ENCODE results near the gene CPE. TPM values are rescaled to one million over a fixed set of nuclear protein-coding genes. Genes with fewer than 3 reads are reported as not detected.

The CPE gene
- total RNA-seq, 4 donors from 2014 or later = 22.3 to 33.5 (median 30.9) TPM

GRCh38 chr4:165464376-165464775 lies 85.6 kb downstream of the CPE start:
- Histone ChIP-seq H3K4me1 (peaks cover 5% of the 10 kb centered on the region), H3K27me3 (no peaks in the 10 kb centered on the region), H3K9me3 (no peaks in the 10 kb centered on the region), H3K4me3 (no peak overlapping the region), H3K36me3 (no peaks in the 10 kb centered on the region), H3K27ac (no peak overlapping the region)
- TF ChIP-seq POLR2A (IDR thresholded peaks at IDR 0.05) (no peak), CTCF (IDR thresholded peaks at IDR 0.05) (no peak), POLR2AphosphoS5 (IDR thresholded peaks at IDR 0.05) (no peak), EP300 (IDR thresholded peaks at IDR 0.05) (no peak)
- WGBS = 73% methylated on average over 7 of the region's 7 CpGs
- DNase-seq (ENCODE audit: low spot score in 2 of 2) = no peak

DNA sequence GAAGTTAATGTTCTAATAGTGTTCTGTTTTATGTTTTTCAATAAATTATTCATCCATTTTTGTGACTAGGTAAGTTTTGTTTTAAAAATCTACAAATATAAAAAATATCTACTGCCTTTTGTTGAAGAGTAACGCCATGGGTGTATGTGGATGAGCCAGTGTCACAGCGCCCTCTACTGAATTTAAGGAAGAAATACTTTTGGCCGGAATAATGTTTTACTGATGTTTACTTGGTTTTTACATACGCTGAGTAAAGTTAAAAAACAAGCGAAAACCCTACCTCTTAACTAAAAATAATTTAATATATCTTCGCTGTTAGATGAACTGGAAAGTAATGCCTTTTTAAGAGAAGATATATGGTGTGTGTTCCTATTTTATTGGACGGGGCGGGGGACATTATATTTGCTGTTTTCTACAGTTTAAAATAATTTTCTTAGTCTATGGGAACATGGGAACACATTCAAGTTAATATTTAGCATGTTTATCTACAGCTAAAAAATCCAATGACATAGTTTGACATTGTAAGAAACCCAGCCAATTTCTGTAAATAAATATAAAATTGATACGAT lies 86.1 kb downstream of the CPE start:
- H3K36me3 ChIP-seq = no peaks in the 10 kb centered on the region
- H3K4me3 ChIP-seq = no peak overlapping the region
- TF ChIP-seq POLR2A (IDR thresholded peaks at IDR 0.05) = no peak
- peak; percentile 47 to 66 for TF ChIP-seq CTCF (IDR thresholded peaks at IDR 0.05)
- TF ChIP-seq EP300 (IDR thresholded peaks at IDR 0.05) = no peak
- no peak for TF ChIP-seq POLR2AphosphoS5 (IDR thresholded peaks at IDR 0.05)
- no peaks in the 10 kb centered on the region for H3K27me3 ChIP-seq
- no peak overlapping the region for H3K27ac ChIP-seq
- no peak for DNase-seq (ENCODE audit: low spot score in 2 of 2)
- WGBS = 28% methylated on average over 9 of the region's 9 CpGs
- H3K4me1 ChIP-seq = peaks cover 5% of the 10 kb centered on the region
- no peaks in the 10 kb centered on the region for H3K9me3 ChIP-seq

GRCh38 chr4:165470009-165470408 lies 91.2 kb downstream of the CPE start:
- no peak for TF ChIP-seq POLR2A (IDR thresholded peaks at IDR 0.05)
- no peak for TF ChIP-seq EP300 (IDR thresholded peaks at IDR 0.05)
- no peak for TF ChIP-seq POLR2AphosphoS5 (IDR thresholded peaks at IDR 0.05)
- H3K9me3 ChIP-seq = peaks cover 3% of the 10 kb centered on the region
- no peaks in the 10 kb centered on the region for H3K27me3 ChIP-seq
- 85% methylated on average over 2 of the region's 2 CpGs for WGBS
- no peak overlapping the region for H3K4me3 ChIP-seq
- H3K36me3 ChIP-seq = no peaks in the 10 kb centered on the region
- H3K27ac ChIP-seq = no peak overlapping the region
- no peaks in the 10 kb centered on the region for H3K4me1 ChIP-seq
- no peak for DNase-seq (ENCODE audit: low spot score in 2 of 2)

DNA sequence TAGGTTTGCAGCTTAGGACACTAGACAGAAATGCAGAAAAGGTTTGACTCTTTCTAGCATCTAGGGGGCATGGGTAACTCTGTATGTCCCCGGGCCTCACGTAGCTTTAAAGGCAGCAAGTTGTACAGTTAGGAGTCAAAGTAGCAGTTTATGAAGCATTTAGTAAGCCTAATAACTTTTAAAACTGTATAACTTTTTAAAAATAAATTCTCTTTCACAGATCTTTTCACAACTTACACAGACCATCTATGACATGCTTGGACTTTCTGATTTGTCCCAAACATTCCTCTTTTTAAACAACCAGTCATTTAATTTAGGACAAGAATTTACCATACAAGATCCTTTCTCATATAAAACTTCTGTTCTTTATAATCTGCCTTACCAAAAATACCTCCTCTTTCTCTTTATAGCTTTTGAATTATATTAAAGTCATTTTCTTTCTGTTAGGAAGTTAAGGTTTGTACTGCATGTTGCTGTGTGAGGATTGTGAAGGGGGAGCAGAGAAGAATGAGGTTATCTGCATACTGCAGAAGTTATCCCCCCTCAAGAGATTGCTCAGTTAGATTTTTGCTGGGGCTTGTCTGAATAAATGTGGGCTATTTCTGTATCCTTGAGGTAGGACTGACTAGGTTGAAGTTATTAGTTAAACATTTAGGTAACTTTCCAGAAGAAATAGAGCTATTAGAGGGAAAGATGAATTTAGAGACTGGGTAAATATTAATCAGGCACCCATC lies 94.3 kb downstream of the CPE start:
- Histone ChIP-seq H3K9me3 (peaks cover 3% of the 10 kb centered on the region), H3K27me3 (no peaks in the 10 kb centered on the region), H3K4me3 (no peak overlapping the region), H3K4me1 (peaks cover 6% of the 10 kb centered on the region), H3K36me3 (no peaks in the 10 kb centered on the region), H3K27ac (no peak overlapping the region)
- no peak for DNase-seq (ENCODE audit: low spot score in 2 of 2)
- no peak for TF ChIP-seq EP300 (IDR thresholded peaks at IDR 0.05)
- TF ChIP-seq POLR2AphosphoS5 (IDR thresholded peaks at IDR 0.05) = no peak
- TF ChIP-seq POLR2A (IDR thresholded peaks at IDR 0.05) = no peak
- TF ChIP-seq CTCF (IDR thresholded peaks at IDR 0.05) = no peak
- 88% methylated on average over 2 of the region's 2 CpGs for WGBS

GRCh38 chr4:165474784-165475705 lies 96.2 kb downstream of the CPE start:
- Histone ChIP-seq H3K27ac (no peak overlapping the region), H3K9me3 (peaks cover 3% of the 10 kb centered on the region), H3K4me3 (no peak overlapping the region), H3K4me1 (peaks cover 6% of the 10 kb centered on the region), H3K36me3 (no peaks in the 10 kb centered on the region), H3K27me3 (no peaks in the 10 kb centered on the region)
- 94% methylated on average over 8 of the region's 8 CpGs for WGBS
- DNase-seq (ENCODE audit: low spot score in 2 of 2) = no peak
- TF ChIP-seq POLR2AphosphoS5 (IDR thresholded peaks at IDR 0.05) (no peak), EP300 (IDR thresholded peaks at IDR 0.05) (no peak), CTCF (IDR thresholded peaks at IDR 0.05) (no peak), POLR2A (IDR thresholded peaks at IDR 0.05) (no peak)

Data from suprapubic skin (tissue), 4 donors.